Measurements from ENCODE around the gene CREBBP. TPM values are rescaled to one million over a fixed set of nuclear protein-coding genes. Genes with fewer than 3 reads are reported as not detected.

Gene CREBBP
- total RNA-seq, 1 donor from 2014 or later = 105 TPM

DNA sequence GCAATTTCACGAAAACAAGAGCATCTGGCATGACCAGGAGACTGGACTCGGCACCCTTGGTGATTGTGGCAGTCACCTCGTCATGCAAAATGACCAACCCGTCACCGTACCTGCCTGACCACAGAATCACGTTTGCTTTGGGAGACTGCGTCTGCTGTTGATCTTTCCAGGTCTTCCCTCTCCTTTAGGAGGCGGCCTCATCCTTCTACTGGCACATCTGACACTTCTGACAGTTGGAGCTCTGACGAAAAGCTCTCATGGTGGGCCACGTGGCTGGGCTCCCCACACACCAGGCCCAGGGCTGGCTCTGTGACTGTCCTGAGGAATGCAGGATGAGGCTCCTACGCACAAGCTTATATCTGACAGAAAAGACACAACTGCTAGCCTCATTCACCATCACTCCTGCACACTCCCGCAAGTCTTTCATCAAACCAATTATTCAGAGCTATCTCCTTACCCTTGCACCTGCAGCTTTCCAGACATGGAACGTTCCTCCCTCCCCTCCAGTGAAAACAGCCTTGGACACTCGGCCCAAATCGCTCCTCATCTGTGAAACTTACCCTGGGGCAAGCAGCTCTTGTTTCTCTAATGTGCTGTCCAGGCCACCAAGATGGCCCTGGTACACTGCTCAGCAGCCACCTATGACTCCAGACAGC is 166.8 kb downstream of the CREBBP start:
- no peak for DNase-seq

DNA sequence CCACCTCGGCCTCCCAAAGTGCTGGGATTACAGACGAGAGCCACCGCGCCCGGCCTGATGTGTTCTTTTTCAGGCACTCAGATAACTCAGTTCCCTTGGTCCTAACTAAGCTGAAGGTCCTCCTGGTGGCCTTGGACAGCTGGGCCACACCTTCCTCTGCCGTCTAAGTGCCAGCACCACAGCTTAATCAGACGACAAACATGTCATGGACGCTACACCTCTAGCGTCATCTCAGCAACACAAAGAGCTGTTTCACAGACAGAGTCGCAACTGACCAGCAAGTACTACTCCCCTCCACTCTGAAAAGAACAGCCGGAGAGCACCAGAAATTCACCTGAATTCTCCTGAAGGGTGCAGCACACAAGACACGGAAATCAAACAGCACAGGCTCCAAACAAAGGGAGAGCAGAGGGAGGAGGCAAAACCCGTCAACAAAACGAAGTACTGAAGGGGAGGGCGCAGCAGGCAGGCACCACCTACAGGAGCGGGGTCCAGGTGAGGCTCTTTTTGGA is 167.6 kb downstream of the CREBBP start:
- no peak for DNase-seq

DNA sequence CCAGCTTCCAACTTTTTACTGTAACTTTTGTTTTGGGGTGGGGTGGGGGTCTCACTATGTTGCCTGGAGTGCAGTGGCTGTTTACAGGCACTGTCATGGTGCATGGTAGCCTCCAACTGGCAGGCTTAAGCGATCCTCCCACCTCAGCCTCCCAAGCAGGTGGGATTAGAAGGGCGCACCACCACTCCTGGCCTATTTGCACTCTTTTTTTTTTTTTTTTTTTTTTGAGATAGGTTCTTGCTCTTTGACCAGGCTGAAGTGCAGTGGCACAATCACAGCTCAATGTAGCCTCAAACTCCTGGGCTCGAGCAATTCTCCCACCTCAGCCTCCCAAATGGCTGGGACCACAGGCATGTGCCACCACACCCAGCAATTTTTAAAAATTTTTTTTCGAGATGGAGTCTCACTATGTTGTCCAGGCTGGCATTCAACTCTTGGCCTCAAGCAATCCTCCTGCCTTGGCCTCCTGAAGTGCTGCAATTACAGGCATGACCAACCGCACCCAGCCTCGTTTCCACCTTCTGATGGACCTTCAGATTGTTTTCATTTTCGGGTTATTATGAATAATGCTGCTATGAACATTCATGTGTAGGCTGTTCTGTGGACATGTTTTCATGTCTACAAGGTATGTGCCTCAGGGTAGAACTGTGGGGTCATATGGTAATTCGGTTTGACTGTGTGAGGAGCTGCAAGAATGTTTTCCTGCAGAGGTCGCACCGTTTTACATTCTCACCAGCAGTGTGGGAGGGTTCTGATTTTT is 174.1 kb downstream of the CREBBP start:
- no peak for DNase-seq

DNA sequence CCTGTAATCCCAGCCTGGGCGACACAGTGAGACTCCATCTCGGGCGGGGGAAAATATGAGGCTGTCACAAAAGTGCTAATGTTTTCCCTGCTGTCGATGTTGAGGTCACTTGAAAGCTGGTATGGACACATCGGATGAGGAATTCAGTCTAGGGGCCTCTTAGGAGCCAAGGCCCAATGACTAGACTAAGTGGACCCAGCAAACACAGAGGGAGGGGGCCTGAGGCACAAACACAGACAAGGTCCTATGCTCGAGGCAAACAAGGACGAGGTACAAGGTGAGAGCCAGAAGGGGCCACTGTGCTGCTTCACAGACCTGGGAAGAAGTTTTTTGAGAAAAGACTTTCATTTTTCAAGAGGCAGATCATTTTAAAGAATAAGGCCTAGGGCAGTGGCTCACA is 178.4 kb downstream of the CREBBP start:
- DNase-seq = no peak

DNA sequence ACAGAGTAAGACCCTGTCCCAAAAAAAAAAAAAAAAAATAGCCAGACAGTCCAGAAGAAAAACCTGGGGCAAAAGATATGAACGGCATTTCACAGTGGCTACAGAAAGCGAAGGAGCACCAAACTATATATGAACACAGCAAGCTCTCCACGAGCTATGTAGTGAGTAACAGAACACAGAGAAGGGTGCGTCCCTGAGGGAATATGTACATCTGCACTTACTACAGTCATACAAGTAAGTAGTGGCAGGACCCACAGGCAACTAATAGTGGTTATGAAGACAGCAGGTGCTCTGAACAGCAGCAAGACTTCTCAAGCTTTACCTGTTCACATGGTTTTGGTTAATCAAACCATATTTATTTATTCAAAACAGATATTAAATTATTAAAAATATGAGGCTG is 179.0 kb downstream of the CREBBP start:
- DNase-seq = no peak

DNA sequence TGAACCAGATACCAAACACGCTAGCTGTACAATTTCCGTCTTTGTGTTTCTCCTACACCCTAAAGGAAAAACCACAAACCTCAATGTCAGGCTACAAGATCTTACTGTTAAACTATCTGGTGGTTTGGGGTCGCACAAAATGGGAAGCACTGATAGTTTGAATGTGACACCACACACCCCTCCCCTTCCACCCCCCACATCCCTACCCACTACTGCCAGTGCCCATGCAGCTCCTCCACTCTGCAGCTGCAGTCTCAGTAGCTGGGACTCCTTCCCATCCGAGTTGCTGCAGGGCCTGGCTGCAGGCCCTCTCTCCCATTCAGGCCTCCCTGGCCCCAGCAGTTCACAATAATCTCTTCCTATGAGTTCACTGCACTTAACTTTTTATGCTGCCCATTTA is 181.6 kb downstream of the CREBBP start:
- DNase-seq = no peak

DNA sequence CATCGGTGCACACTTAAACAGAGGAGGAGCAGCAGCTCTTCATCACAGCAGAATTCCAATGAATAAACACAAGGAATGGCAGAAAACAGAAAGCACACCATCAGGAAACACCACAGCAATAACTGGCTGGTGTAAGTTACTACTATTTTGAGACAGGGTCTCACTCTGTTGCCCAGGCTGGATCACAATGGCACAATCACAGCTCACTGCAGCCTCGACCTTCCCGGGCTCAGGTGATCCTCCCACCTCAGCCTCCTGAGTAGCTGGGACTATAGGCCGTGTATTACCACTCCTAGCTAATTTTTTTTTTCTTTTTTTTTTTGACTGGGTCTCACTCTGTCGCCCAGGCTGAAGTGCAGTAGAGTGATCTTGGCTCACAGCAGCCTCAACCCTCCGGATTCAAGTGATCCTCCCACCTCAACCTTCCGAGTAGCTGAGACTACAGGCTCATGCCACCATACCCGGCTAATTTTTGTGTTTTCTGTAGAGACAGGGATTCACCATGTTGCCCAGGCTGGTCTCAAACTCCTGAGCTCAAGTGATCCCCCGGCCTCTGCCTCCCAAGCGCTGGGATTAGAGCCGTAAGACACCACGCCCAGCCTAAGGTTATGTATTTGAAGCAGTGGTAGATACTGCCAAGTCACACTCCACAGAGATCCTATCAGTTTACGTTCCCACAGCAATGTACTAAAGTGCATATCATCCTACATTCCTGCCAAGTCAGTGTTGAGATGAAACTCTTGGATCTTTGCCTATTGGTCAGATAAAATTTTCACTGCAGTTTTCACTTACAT is 183.9 kb downstream of the CREBBP start:
- DNase-seq = peak; percentile 66

DNA sequence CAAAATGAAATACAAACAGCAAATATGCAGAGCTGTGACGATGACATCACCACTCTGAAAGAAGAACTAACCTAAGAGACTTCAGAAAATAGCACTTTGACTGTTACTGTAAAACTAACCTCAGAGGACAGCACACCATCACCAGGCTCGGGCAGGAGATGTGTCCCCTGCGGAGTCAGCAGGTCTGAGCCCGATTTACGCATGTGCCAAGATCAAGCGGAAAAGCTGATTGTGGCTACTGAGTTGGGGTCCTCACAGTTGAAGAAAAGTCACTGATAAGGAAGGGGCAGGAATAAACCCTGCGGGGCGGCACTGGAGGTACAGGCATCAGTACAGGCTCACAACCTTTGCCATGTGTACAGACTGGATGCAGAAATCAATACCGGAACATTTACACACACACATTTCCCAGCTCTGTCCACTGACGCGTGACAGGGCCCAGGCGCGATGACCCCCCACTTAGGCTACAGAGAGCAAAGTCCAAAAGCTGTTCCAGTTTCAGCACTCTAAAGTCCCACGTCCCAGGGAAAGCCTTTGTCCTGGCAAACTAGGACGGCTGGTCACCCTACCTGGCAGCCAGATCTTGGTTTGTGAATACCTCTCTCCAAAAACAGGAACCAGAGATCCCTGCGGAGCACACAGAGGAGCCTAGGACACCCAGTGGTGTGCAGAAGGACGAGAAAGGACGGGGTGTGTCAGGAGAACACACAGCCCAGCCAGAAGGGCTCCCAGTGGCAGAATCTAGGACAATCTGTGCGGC is 184.7 kb downstream of the CREBBP start:
- DNase-seq = no peak

DNA sequence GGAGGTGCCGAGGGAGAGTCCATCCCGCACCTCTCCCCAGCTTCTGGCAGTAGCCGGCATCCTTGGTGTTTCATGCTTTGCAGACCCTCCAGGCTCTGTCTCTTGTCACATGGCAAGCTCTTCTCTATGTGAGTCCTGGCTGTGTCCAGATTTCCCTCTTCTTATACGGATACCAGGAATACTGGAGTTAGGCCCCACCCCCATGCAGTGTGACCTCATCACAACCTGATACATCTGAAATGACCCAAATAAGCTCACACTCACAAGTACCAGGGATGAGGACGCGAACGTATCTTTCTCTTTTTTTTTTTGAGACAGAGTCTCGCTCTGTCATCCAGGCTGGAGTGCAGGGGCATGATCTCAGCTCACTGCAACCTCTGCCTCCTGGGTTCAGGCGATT is 186.5 kb downstream of the CREBBP start:
- DNase-seq = no peak

DNA sequence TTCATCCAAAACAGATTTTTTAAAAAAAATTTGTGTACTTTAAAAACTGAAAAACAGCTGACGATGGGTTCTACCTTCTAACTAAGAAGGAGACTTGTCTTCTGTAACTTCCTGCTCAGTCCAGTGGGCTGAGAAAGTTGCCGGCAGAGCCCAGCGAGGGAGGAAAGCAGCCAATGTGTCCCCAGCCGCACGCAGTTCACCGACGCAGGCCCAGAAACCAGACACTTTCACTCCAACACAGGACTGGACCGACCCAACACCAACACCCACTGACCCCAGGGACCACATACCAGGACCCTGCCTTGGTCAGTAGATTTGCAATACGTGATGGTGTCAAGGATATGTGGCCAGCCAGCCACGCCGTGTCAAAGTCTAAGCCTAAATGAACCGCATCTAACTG is 188.8 kb downstream of the CREBBP start:
- no peak for DNase-seq

DNA sequence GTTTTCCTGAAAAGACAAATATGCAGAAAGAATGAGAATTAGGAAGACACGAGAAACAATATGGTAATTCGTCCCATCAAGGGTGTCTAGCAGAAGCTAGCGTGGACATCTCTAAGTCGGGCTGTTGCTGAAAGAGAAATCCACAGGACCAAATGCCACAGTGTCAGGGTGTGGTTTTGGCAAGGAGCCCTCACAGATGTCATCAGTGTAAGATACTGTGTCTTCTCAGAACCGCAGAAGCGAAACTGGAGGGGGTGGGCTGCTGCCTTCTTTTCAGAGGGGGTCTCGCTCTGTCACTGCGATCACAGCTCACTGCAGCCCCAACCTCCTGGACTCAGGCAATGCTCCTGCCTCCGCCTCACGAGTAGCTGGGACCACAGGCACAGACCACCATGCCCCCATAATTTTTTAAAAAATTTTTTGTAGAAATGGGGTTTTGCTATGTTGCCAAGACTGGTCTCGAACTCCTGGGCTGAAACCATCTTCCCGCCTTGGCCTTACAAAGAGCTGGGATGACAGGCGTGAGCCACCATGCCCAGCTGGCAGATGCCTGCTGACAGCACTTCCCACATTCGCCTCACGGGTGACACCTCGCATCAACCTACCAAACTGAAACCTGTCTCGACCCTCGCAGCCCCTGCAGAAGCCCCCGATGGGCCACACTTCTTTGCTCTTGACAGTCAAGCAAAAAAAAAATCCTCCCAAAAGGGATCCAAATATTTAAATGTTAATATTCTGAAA is 189.4 kb downstream of the CREBBP start:
- DNase-seq = peak; percentile 64

DNA sequence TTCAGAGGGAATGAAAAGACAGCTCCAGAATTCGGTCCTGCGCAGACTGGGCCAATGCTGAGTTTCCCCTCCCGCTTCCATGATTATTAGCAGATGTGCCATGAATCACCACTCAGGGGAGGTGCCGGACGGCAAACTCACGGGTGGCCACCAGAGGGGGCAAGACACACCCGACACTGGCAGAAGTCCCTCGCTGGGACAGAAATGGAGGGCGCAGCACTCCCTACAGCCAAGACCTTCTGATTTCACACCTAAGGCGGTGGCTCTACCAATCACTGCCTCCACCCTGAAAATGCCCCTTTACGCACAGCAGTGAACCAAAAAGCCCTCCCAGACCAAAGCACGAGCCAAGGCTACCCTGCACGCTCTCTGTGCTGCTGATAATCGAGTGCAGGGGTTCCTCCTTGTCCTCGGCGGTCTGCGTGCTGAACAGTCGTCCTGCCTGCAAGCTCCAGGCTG is 190.0 kb downstream of the CREBBP start:
- peak; percentile 98 for DNase-seq

DNA sequence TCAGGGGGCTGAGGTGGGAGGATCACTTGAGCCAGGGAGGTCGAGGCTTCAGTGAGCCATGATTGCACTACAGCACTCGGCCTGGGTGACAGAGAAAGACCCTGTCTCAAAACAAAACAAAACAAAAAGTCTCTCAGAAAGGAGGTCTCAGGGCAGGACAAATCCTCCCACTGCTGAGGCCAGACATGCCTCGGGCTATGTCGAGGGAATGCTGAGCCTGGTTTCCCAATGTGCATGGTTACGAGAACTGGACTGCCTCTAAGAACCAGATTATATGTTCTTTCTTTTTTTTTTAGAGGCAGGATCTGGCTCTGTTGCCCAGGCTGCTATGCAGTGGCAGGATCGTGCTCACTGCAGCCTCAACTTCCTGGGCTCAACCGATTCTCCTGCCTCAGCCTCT is 190.8 kb downstream of the CREBBP start:
- no peak for DNase-seq

DNA sequence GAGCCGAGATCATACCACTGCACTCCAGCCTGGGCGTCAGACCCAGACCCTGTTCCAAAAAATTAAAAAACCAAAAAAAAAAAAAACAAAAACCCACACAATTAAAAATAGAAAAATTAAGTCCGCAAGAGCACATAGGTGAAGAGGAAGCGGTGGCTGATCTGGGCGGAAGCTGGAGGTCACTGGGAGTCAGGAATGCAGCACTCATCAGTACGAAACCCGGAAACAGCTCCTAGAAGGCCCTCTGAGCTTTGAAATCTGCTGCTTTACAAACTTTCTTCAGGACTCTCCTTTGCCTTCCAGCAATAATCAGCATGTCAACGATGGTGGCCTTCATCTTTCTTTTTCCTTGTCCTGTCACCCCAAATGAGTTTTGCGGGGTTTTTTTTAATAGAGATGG is 192.7 kb downstream of the CREBBP start:
- DNase-seq = no peak

DNA sequence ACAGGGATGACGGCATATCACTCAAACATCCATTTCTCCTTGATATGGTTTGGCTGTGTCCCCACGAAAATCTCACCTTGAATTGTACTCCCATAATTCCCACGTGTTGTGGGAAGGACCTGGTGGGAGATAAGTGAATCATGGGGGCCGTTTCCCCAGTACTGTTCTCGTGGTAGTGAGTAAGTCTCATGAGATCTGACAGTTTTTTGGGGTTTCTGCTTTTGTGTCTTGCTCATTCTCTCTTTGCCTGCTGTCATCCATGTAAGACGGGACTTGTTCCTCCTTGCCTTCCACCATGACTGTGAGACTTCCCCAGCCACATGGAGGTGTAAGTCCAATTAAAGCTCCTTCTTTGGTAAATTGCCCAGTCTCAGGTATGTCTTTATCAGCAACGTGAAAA is 193.5 kb downstream of the CREBBP start:
- DNase-seq = no peak

DNA sequence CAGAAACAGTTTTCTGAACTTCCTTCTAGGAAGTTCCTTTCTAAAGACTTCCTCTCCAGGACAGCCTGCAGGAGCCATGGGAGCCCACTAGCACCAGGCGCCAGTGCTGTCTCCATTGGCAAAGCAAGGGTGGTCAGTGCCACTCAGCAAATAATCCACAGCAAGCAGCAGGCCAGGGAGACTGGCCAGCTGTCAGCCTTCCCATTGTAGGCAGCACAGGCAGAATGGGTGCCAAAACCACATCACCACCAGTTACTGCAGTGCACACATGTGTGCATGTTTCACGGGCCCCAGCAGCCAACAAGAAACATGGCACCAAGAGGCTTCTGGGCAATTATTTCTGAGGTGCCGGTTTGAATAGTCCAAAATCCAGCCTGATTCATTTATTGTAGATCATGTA is 199.3 kb downstream of the CREBBP start:
- no peak for DNase-seq

DNA sequence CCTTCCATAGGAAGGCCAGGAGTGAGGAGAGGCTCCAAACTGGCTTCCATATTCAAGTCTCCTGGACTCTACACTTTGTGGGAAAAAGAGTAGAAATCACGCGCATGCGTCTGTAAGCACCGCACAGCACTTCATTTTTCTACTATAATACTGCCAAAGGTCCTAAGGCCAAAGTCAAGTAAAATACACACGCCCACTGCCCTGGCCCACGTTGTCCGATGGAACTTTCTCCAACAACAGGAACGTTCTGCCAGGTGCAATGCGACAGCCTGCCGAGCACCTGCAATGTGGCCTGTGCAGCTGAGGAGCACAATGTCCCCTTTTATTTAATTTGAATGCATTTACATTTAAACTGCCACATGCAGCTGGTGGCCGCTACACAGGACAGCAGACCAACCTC is 202.5 kb downstream of the CREBBP start:
- DNase-seq = no peak

DNA sequence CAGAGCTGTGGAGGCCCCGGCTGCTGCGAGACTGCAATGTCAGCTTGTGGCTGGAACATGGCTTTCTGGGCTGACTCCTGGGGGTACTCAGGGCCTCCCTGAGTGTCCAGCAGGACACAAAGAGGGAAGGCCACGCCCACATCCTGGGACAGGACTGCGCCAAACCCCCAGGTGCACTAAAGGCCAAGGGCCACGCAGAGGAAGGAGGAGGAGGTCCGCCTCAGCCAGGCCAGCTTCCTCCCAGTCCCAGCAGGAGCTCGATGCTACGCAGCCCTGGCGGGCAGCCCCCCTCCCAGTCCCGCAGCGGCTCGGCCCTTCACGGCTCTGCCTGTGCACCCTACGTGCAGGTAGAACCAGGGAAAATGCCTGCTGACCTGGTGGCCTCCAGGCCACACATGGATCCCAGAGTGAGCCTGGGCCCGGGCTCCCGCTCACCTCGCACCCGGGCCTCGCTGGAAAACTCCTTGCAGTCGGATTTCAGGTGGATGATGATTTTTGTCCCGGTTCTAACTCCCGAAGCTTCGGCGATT is 204.8 kb downstream of the CREBBP start:
- DNase-seq = no peak
